ENCODE measurements around the gene OSBPL10. TPM values are rescaled to one million over a fixed set of nuclear protein-coding genes. Genes with fewer than 3 reads are reported as not detected.

The OSBPL10 gene
- total and polyA plus RNA-seq, 3 donors from 2014 or later = 113 to 175 (median 160) TPM

DNA sequence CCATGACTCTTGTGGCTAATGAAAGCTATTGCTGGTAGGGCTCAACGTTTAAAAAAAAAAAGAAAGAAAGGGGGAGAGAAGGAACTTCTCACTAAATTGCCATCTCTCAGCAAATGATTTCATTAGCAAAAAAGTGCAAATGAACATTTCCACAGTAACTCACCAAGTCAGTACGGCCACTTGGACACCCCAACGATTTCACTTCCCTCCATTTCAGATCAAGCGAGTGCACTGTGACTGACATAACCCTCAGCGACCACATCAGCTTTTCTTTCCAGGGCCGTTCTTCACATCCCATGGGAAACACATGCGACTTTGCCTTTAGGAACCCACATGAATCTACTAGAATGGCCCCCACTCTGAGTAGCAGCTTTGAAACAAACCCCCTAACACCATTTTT lies 71.6 kb downstream of the OSBPL10 start:
- H3K27me3 ChIP-seq = no peaks in the 10 kb centered on the region
- no peaks in the 10 kb centered on the region for H3K9me3 ChIP-seq
- DNase-seq = no peak
- H3K27ac ChIP-seq = no peak overlapping the region
- 84 to 91% methylated on average over 7 of the region's 7 CpGs for WGBS, 2 donors
- no peaks in the 10 kb centered on the region for H3K4me1 ChIP-seq
- no peaks in the 10 kb centered on the region for H3K36me3 ChIP-seq (ENCODE audit: low read depth, missing control alignments)
- no peak overlapping the region for H3K4me3 ChIP-seq
- TF ChIP-seq POLR2A (IDR thresholded peaks at IDR 0.05) (no peak), CTCF (IDR thresholded peaks at IDR 0.05) (no peak)
- intact Hi-C loops (cut with DNase I; ENCODE audit: low total_unique reads) = no loop called here

- H3K36me3 ChIP-seq (ENCODE audit: low read depth, missing control alignments) = no peaks in the 10 kb centered on the region
- H3K4me1 ChIP-seq = no peaks in the 10 kb centered on the region
- no peak overlapping the region for H3K4me3 ChIP-seq
- WGBS, 2 donors = 57 to 80% methylated on average over 5 of the region's 5 CpGs
- no peak for DNase-seq
- no peaks in the 10 kb centered on the region for H3K9me3 ChIP-seq
- intact Hi-C loops (cut with DNase I; ENCODE audit: low total_unique reads) = no loop called here
- H3K27ac ChIP-seq = no peak overlapping the region
- no peaks in the 10 kb centered on the region for H3K27me3 ChIP-seq
- no peak for TF ChIP-seq POLR2A (IDR thresholded peaks at IDR 0.05)
- TF ChIP-seq CTCF (IDR thresholded peaks at IDR 0.05) = no peak
Observed at GRCh38 chr3:31908391-31909097, 72.5 kb downstream of the OSBPL10 start.

- WGBS, 2 donors = 73 to 74% methylated on average over 1 of the region's 1 CpG
- no peak for TF ChIP-seq CTCF (IDR thresholded peaks at IDR 0.05)
- no peak for TF ChIP-seq POLR2A (IDR thresholded peaks at IDR 0.05)
- H3K4me1 ChIP-seq = peaks cover 4% of the 10 kb centered on the region
- no peaks in the 10 kb centered on the region for H3K9me3 ChIP-seq
- no peaks in the 10 kb centered on the region for H3K36me3 ChIP-seq (ENCODE audit: low read depth, missing control alignments)
- H3K27ac ChIP-seq = no peak overlapping the region
- H3K4me3 ChIP-seq = no peak overlapping the region
- intact Hi-C loops (cut with DNase I; ENCODE audit: low total_unique reads) = no loop called here
- no peak for DNase-seq
- H3K27me3 ChIP-seq = no peaks in the 10 kb centered on the region
Observed at GRCh38 chr3:31906182-31906581, 74.9 kb downstream of the OSBPL10 start.

GRCh38 chr3:31903686-31904431 lies 77.2 kb downstream of the OSBPL10 start:
- intact Hi-C loops (cut with DNase I; ENCODE audit: low total_unique reads) = no loop called here
- DNase-seq = no peak
- Histone ChIP-seq H3K36me3 (ENCODE audit: low read depth, missing control alignments) (no peaks in the 10 kb centered on the region), H3K27ac (no peak overlapping the region), H3K27me3 (no peaks in the 10 kb centered on the region), H3K4me3 (no peak overlapping the region), H3K9me3 (no peaks in the 10 kb centered on the region), H3K4me1 (peaks cover 13% of the 10 kb centered on the region)
- TF ChIP-seq CTCF (IDR thresholded peaks at IDR 0.05) = no peak
- no peak for TF ChIP-seq POLR2A (IDR thresholded peaks at IDR 0.05)
- WGBS, 2 donors = 80 to 85% methylated on average over 7 of the region's 7 CpGs
